Measurements from ENCODE around the gene CDKN2A.

Gene CDKN2A

GRCh38 chr9:21993893-21994555 is at the start of gene CDKN2A:
Gene CDKN2A, minus strand, starts transcription at chr9:21994392.
- peak; percentile 5 to 31 for DNase-seq

GRCh38 chr9:22043928-22044327 is 49.7 kb upstream of the CDKN2A start:
- DNase-seq = no peak

GRCh38 chr9:22041775-22042174 is 47.6 kb upstream of the CDKN2A start:
- DNase-seq = no peak

- DNase-seq = no peak
Observed at GRCh38 chr9:22041344-22041743, 47.2 kb upstream of the CDKN2A start.

GRCh38 chr9:22040760-22041159 is 46.6 kb upstream of the CDKN2A start:
- DNase-seq = no peak

- no peak for DNase-seq
Observed at GRCh38 chr9:22039258-22039657, 45.1 kb upstream of the CDKN2A start.

- DNase-seq = peak; percentile 35 to 38
Observed at GRCh38 chr9:22037954-22038690, 43.9 kb upstream of the CDKN2A start.

GRCh38 chr9:22036866-22037626 is 42.9 kb upstream of the CDKN2A start:
- no peak for DNase-seq

GRCh38 chr9:22035591-22036011 is 41.4 kb upstream of the CDKN2A start:
- no peak for DNase-seq

- no peak for DNase-seq
Observed at GRCh38 chr9:22033012-22033630, 38.9 kb upstream of the CDKN2A start.

GRCh38 chr9:22031655-22032411 is 37.6 kb upstream of the CDKN2A start:
- no peak for DNase-seq

GRCh38 chr9:22030101-22030598 is 36.0 kb upstream of the CDKN2A start:
- peak; percentile 69 to 80 for DNase-seq

- no peak for DNase-seq
Observed at GRCh38 chr9:22029231-22029630, 35.0 kb upstream of the CDKN2A start.

GRCh38 chr9:22028394-22028793 is 34.2 kb upstream of the CDKN2A start:
- no peak for DNase-seq

- DNase-seq = no peak
Observed at GRCh38 chr9:22026696-22027095, 32.5 kb upstream of the CDKN2A start.

GRCh38 chr9:22022396-22022795 is 28.2 kb upstream of the CDKN2A start:
- no peak for DNase-seq

- peak in 1 of 2 experiments; percentile 1 for DNase-seq
Observed at GRCh38 chr9:22010866-22011625, 16.9 kb upstream of the CDKN2A start.

GRCh38 chr9:22009506-22009867 is 15.3 kb upstream of the CDKN2A start:
- no peak for DNase-seq

- DNase-seq = no peak
Observed at GRCh38 chr9:22008717-22009505, 14.7 kb upstream of the CDKN2A start, which contains the start of gene CDKN2B. Gene CDKN2B, minus strand, starts transcription at chr9:22009305. Its CDS starts 352 bp downstream, at chr9:22008953.

GRCh38 chr9:22008384-22008716 is 14.2 kb upstream of the CDKN2A start:
- DNase-seq = no peak

Data from Kasumi-1 (cell line).